Vagina (tissue), 2 donors: ENCODE data around the gene SEC31B.

Source experiments
- CTCF ChIP-seq, 3 experiments: fragments of 450-650 bp in 2 of 3; fragments of 200-600 bp in 1 of 3; sonication (generic) in 1 of 3; IDR thresholded peaks; one replicate each; pipeline ENCODE4 v1.5.1; 2017 to 2019; ENCODE audit warnings: antibody characterized with exemption in 3 of 3, mild to moderate bottlenecking in 2 of 3, moderate library complexity in 2 of 3
- POLR2AphosphoS5 ChIP-seq, 2 donors: sonication (generic); formaldehyde crosslinking; IDR thresholded peaks; one replicate each; pipeline ENCODE4 v1.9.0; 2017; ENCODE audit warnings: antibody characterized with exemption in 2 of 2, mild to moderate bottlenecking in 2 of 2, low read depth in 1 of 2; ENCODE audit not compliant: insufficient read depth in 1 of 2

GRCh38 chr10:100498059-100498458, 21.6 kb downstream of the SEC31B start:
- TF ChIP-seq CTCF (IDR thresholded peaks at IDR 0.05) (no peak), POLR2AphosphoS5 (IDR thresholded peaks at IDR 0.05; ENCODE audit: insufficient read depth in 1 of 2, low read depth in 1 of 2) (no peak)
